Stimulated activated CD4-positive, alpha-beta T cell treated with anti-CD3 and anti-CD28 coated beads, Interleukin-15, amount 100 ng/mL, for 24 hours (primary cell): ENCODE data around the gene SHANK3.
"Not testable (repeated sequence)": the region's sequence is repeated elsewhere in the genome, so short reads cannot be mapped to it uniquely, and the experiment has no call there.

Source experiments
- DNase-seq: peaks from one replicate; pipeline ENCODE4 v3.0.0-alpha.2; 2020

SHANK3 gene

GRCh38 chr22:50672471-50673230, at the start of gene SHANK3:
SHANK3 (plus strand) TSS chr22:50672823.
- no peak for DNase-seq

- DNase-seq: no peak
These were observed 48.1 kb upstream of the SHANK3 start for GRCh38 chr22:50624347-50625130.

GRCh38 chr22:50625131-50625567, 47.5 kb upstream of the SHANK3 start:
- no peak for DNase-seq

GRCh38 chr22:50625568-50626313, 46.9 kb upstream of the SHANK3 start:
- DNase-seq: no peak

- no peak for DNase-seq
These were observed 46.2 kb upstream of the SHANK3 start for GRCh38 chr22:50626314-50626849.

GRCh38 chr22:50626850-50627641, 45.6 kb upstream of the SHANK3 start:
- DNase-seq: no peak

GRCh38 chr22:50627642-50628542, 44.7 kb upstream of the SHANK3 start, which contains the start of gene ARSA:
ARSA (minus strand) TSS chr22:50628152; CDS start chr22:50627779, 373 bp downstream.
- DNase-seq: peak; percentile 82

GRCh38 chr22:50628543-50629134, 44.0 kb upstream of the SHANK3 start:
- DNase-seq: peak; percentile 22

- no peak for DNase-seq
These were observed 42.2 kb upstream of the SHANK3 start for GRCh38 chr22:50630376-50630775.

- no peak for DNase-seq
These were observed 39.5 kb upstream of the SHANK3 start for GRCh38 chr22:50633086-50633485.

- no peak for DNase-seq
These were observed 38.9 kb upstream of the SHANK3 start for GRCh38 chr22:50633771-50634170.

- DNase-seq: no peak
These were observed 37.0 kb upstream of the SHANK3 start for GRCh38 chr22:50635591-50635990.

- not testable (repeated sequence) for DNase-seq
These were observed 32.3 kb upstream of the SHANK3 start for GRCh38 chr22:50640296-50640695.

GRCh38 chr22:50640857-50641647, 31.6 kb upstream of the SHANK3 start:
- DNase-seq: no peak

- no peak for DNase-seq
These were observed 30.7 kb upstream of the SHANK3 start for GRCh38 chr22:50641696-50642607.

- DNase-seq: not testable (repeated sequence)
These were observed 29.4 kb upstream of the SHANK3 start for GRCh38 chr22:50643021-50643820.

GRCh38 chr22:50643821-50644101, 28.9 kb upstream of the SHANK3 start:
- not testable (repeated sequence) for DNase-seq

- no peak for DNase-seq
These were observed 19.4 kb upstream of the SHANK3 start for GRCh38 chr22:50653256-50653655.
